Retinal pigment epithelial cell (primary cell): Measurements from ENCODE around the gene LMF1.

ENCODE experiments used
- DNase-seq: peaks from one replicate; pipeline ENCODE4 v3.0.0-alpha.2; 2010; ENCODE audit warnings: low read depth
- H3K4me3 ChIP-seq: 2 replicates; pipeline ENCODE4 v1.5.1; 2011; ENCODE audit warnings: mild to moderate bottlenecking, low read length, control low read depth, moderate library complexity
- CTCF ChIP-seq: conservative IDR thresholded peaks from 2 replicates; pipeline ENCODE4 v1.5.1; 2011; ENCODE audit warnings: low read depth, low read length, control low read depth, inconsistent platforms

Gene LMF1

DNA sequence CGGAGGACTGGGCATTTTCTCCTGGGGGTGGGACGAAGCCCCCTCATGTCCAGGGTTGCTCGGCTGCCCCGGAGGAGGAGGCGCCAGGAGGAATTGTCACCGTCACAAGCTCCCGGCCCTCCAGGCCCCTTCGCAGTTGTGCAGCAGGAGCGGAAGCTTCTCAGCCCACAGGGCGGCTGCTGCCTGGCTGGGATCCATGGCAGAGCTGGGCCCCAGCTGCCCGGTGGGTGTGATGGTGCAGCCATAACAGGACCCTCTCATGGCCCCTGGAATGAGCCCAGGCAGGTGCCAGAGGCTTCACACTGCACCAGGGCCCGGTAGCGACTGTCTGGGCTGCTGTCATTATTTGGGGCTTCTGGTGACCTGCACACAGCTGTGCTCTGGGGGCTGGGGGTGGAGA lies 115.3 kb downstream of the LMF1 start:
- no peak for DNase-seq
- TF ChIP-seq CTCF, result no peak
- no peak overlapping the region for H3K4me3 ChIP-seq

- TF ChIP-seq CTCF, result no peak
- no peak overlapping the region for H3K4me3 ChIP-seq
- no peak for DNase-seq
These were observed 115.9 kb downstream of the LMF1 start for GRCh38 chr16:854808-855410.

DNA sequence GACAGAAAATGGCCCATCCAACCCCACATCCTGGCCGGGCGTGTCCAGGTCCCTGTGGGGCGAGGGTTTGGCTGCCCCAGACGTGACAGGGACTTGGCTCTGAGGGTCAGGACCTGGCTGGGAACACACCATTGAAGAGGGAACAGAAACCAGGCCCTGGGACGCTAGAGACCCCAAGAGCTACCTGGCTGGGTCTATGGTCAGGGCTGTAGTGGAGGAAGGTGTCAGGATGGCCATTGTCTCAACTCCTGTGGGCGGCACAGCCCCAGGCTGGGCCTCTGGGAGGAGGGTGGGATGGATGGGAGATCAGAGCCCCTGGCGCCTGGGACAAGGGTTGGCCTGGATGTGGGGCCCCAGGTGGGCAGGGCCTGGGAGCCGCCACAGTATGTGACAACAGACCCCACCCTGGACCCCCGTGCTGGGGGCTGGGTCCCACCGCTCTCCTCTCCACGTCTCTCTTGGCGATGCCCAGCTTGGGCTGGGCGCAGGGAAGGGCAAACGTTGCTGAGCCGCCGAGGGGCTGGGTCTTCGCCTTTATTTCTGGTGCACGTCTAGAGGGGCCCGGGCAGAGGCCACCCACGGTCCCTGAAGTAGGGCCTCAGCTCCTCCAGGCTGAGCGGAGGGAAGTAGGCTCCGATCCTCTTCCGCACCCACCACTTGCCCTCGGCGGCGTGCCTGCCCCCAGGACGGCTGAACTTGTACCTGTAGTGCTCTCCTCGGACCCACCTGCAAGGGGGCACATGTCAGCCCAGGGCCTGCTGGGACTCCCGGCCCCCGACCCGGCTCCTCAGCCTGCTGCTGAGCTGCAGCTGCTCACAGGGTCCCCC lies 116.6 kb downstream of the LMF1 start:
- no peak overlapping the region for H3K4me3 ChIP-seq
- no peak for TF ChIP-seq CTCF
- no peak for DNase-seq

DNA sequence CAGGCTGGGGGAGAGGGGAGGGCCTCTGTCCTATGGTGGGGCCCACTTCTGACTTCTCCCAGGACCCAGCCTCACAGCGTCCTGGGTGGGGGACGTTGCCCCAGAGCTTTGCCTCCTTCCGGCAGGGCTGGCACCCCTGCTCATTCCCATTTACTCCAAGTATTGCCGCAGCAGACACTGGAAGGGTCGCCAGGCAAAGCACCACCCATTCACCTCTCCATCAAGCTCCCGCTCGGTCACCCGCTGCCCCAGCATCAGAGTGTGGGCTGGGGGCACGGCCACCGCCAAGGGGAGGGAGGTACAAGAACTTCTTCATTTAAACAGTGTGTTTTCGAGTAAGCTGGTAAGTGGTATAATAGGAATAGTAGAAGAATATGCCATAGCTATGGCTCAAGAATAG lies 117.5 kb downstream of the LMF1 start:
- TF ChIP-seq CTCF, result no peak
- H3K4me3 ChIP-seq, result no peak overlapping the region
- DNase-seq, result no peak

GRCh38 chr16:852451-853185 lies 118.2 kb downstream of the LMF1 start:
- TF ChIP-seq CTCF, result no peak
- no peak for DNase-seq
- no peak overlapping the region for H3K4me3 ChIP-seq

DNA sequence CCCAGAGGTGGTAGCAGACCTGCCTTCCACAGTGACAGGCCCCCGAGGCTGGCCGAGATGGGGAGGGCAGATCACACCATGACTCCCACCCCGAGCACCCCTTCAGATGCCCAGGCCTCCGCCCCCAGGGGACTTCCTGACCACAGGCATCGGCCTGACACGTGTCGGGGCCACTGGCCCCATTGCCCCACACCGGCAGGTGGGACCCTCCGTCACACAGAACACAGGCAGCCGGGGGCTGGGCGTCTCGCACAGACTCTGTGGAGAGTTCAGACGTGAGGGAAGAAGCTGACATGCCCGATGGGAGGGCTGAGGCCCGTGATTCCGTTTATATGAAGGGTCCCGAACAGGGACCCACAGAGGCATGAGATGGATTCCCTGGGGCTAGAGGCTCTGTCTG lies 118.9 kb downstream of the LMF1 start:
- no peak for TF ChIP-seq CTCF
- H3K4me3 ChIP-seq, result no peak overlapping the region
- no peak for DNase-seq
